ENCODE results near the gene UAP1L1.

DNA sequence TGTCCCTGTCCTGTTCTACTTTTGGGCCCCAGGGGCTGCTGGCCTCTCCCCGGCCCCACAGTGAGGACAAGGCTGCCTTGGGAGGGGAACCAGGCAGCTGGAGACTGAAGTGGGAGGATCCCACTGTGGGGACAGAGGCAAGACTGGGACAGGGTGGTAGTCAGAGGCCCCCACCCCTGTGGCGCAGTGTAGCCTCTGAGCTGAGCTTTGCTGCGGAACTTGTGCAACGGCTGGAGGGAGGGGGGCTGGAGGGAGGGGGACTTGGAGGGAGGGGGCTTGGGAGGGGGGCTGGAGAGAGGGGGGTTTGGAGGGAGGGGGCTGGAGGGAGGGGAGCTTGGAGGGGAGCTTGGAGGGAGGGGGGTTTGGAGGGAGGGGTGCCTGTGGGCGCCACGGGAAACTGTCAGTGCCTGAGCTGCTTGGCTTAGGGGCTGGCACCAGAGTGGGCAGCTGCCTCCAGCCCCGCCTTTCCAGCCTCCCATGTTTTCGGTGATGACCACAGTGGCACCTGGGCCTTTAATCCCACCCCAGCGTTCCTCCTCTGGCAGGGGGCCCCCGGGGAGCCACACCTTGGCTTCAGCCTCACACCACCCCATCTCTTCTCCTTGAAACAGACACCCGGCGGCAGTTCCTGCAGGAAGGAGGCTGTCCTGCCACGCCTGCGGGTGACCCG, 43.1 kb upstream of the UAP1L1 start:
- TF ChIP-seq, protein P1, sequence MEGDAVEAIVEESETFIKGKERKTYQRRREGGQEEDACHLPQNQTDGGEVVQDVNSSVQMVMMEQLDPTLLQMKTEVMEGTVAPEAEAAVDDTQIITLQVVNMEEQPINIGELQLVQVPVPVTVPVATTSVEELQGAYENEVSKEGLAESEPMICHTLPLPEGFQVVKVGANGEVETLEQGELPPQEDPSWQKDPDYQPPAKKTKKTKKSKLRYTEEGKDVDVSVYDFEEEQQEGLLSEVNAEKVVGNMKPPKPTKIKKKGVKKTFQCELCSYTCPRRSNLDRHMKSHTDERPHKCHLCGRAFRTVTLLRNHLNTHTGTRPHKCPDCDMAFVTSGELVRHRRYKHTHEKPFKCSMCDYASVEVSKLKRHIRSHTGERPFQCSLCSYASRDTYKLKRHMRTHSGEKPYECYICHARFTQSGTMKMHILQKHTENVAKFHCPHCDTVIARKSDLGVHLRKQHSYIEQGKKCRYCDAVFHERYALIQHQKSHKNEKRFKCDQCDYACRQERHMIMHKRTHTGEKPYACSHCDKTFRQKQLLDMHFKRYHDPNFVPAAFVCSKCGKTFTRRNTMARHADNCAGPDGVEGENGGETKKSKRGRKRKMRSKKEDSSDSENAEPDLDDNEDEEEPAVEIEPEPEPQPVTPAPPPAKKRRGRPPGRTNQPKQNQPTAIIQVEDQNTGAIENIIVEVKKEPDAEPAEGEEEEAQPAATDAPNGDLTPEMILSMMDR (IDR thresholded peaks at IDR 0.05): no peak
- TF ChIP-seq POLR2A (IDR thresholded peaks at IDR 0.05): no peak
